ENCODE measurements around the gene GNPTG.

DNA sequence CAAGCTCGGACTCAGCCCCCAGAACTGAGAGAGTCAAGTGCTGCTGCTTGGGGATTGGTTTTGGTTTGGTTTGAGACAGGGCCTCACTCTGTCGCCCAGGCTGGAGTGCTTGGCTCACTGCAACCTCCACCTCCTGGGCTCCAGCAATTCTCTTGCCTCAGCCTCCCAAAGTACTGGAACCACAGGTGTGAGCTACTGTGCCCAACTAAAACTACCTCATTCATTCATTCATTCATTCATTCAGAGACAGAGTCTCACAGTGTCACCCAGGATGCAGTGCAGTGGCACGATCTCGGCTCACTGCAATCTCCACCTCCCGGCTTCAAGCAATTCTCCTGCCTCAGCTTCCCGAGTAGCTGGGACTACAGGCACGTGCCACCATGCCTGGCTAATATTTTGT lies 38.0 kb downstream of the GNPTG start:
- TF ChIP-seq, protein P1, sequence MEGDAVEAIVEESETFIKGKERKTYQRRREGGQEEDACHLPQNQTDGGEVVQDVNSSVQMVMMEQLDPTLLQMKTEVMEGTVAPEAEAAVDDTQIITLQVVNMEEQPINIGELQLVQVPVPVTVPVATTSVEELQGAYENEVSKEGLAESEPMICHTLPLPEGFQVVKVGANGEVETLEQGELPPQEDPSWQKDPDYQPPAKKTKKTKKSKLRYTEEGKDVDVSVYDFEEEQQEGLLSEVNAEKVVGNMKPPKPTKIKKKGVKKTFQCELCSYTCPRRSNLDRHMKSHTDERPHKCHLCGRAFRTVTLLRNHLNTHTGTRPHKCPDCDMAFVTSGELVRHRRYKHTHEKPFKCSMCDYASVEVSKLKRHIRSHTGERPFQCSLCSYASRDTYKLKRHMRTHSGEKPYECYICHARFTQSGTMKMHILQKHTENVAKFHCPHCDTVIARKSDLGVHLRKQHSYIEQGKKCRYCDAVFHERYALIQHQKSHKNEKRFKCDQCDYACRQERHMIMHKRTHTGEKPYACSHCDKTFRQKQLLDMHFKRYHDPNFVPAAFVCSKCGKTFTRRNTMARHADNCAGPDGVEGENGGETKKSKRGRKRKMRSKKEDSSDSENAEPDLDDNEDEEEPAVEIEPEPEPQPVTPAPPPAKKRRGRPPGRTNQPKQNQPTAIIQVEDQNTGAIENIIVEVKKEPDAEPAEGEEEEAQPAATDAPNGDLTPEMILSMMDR (conservative IDR thresholded peaks at IDR 0.05; ENCODE audit: low read depth, low read length) = no peak
- no peak for TF ChIP-seq EZH2 (IDR thresholded peaks at IDR 0.05; ENCODE audit: borderline replicate concordance, low read depth, low read length, poor library complexity, severe bottlenecking)
